Measurements from ENCODE around the gene NTRK2. TPM values are rescaled to one million over a fixed set of nuclear protein-coding genes. Genes with fewer than 3 reads are reported as not detected.

NTRK2 gene
- total RNA-seq, 4 donors from 2014 or later: 2.6 to 8.5 (median 6.0) TPM

DNA sequence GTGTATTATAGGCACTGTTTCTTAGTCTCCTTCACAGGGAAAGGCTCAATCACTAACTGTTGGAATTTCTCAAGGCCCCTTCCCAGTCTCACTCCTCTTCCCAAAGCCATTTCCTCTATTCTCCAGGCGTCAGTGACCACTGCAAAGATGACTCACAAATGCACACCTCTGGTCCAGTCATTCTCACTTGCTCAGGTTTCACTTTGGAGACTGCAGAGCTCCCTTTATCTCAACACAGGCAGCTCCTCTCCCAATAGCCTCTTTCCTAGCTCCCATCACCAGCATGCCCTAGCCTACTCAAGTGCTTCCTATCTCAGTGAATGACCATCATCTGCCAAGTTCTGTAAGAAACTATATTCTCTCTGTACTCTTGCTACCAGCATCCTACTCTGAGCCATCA is 323.6 kb downstream of the NTRK2 start:
- TF ChIP-seq, protein P1, sequence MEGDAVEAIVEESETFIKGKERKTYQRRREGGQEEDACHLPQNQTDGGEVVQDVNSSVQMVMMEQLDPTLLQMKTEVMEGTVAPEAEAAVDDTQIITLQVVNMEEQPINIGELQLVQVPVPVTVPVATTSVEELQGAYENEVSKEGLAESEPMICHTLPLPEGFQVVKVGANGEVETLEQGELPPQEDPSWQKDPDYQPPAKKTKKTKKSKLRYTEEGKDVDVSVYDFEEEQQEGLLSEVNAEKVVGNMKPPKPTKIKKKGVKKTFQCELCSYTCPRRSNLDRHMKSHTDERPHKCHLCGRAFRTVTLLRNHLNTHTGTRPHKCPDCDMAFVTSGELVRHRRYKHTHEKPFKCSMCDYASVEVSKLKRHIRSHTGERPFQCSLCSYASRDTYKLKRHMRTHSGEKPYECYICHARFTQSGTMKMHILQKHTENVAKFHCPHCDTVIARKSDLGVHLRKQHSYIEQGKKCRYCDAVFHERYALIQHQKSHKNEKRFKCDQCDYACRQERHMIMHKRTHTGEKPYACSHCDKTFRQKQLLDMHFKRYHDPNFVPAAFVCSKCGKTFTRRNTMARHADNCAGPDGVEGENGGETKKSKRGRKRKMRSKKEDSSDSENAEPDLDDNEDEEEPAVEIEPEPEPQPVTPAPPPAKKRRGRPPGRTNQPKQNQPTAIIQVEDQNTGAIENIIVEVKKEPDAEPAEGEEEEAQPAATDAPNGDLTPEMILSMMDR (IDR thresholded peaks at IDR 0.05): no peak
- TF ChIP-seq POLR2A (IDR thresholded peaks at IDR 0.05): no peak
- no peak for TF ChIP-seq EP300 (IDR thresholded peaks at IDR 0.05)

DNA sequence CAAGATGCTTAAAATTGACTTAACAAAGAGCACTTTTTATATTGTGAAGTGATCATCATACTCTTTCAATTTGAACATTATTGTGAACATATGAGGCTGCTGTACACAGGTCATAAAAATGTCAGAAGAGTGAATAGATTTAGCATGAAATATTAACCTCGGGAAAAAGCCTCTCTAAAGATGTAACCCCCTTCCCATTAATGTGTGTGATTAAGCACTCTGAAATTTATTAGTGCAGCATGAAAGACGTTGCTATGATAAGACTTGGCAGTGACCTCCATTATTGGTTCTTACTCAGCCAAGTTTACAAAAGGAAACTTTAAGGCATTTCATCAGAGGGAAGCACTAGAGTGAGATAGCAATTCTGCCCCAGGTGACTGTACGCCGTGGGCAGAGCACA is 326.5 kb downstream of the NTRK2 start:
- no peak overlapping the region for H3K27ac ChIP-seq
- WGBS, 2 donors (ENCODE audit: low coverage in 1 of 2): 13 to 48% methylated on average over 3 to 4 of the region's 4 CpGs
- ATAC-seq: no peak

More for the DNA sequence above, 323.6 kb downstream of the NTRK2 start:
- no peaks in the 10 kb centered on the region for H3K9me3 ChIP-seq
- peaks cover 16% of the 10 kb centered on the region for H3K27me3 ChIP-seq
- 46 to 57% methylated on average over 1 of the region's 1 CpG for WGBS, 2 donors (ENCODE audit: low coverage in 1 of 2)
- H3K27ac ChIP-seq: no peak overlapping the region
- no peak overlapping the region for H3K4me3 ChIP-seq
- no peaks in the 10 kb centered on the region for H3K4me1 ChIP-seq
- H3K36me3 ChIP-seq: no peaks in the 10 kb centered on the region
- ATAC-seq: no peak

DNA sequence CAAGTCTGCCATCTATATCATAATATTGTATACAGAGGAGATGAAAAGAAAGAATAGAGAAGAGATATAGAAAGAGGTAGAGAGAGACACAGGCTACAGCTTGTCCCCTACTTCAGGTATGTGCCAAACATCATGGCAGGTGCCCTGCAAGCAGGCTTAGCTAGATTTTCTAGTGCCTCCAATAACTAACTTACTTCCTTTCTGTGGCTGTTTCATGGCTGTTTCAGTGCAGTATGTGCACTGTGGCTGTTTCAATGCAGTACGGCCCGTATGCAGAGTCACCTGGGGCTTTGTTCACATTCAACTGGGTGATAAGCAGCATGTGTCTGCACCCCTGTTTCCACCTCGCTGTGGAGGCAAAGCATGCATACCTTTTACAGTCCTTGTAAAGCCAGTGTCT is 327.2 kb downstream of the NTRK2 start:
- Histone ChIP-seq H3K27ac (no peak overlapping the region), H3K27me3 (peaks cover 10% of the 10 kb centered on the region), H3K4me1 (no peaks in the 10 kb centered on the region), H3K4me3 (no peak overlapping the region), H3K36me3 (no peaks in the 10 kb centered on the region), H3K9me3 (peaks cover 0 to 23% (median 0%) of the 10 kb centered on the region in 3 donors)
- ATAC-seq: no peak
- WGBS, 2 donors (ENCODE audit: low coverage in 1 of 2): 57 to 69% methylated on average over 1 to 2 of the region's 3 CpGs
- TF ChIP-seq POLR2AphosphoS5 (IDR thresholded peaks at IDR 0.05) (no peak), EP300 (IDR thresholded peaks at IDR 0.05) (no peak), POLR2A (IDR thresholded peaks at IDR 0.05) (no peak)
- TF ChIP-seq, protein P1 (IDR thresholded peaks at IDR 0.05): no peak

More for the DNA sequence above, 326.5 kb downstream of the NTRK2 start:
- Histone ChIP-seq H3K27me3 (peaks cover 15% of the 10 kb centered on the region), H3K4me3 (no peak overlapping the region), H3K36me3 (no peaks in the 10 kb centered on the region), H3K9me3 (peaks cover 0 to 16% (median 0%) of the 10 kb centered on the region in 3 donors), H3K4me1 (no peaks in the 10 kb centered on the region)
- TF ChIP-seq EP300 (IDR thresholded peaks at IDR 0.05) (no peak), POLR2AphosphoS5 (IDR thresholded peaks at IDR 0.05) (no peak), POLR2A (IDR thresholded peaks at IDR 0.05) (no peak)
- TF ChIP-seq, protein P1 (IDR thresholded peaks at IDR 0.05): no peak

DNA sequence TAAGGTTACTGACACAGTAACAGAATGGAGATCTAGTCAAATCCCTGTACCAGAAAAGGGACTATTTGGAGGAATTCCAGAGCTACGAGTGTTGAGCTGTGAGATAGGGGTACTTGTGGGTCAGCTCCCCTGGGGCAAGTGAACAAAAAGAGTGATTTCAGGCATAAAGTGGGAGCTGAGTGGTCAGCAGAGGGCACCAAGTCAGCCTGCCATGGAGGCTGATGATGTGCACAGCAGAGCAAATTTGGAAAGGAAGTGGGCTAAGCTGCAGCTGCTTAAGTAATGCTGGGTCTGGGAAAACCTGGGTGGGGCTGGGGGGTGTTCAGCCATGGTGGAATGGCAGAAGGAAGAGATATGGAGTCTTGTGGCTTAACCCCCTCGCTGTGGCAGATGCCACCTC is 327.9 kb downstream of the NTRK2 start:
- Histone ChIP-seq H3K4me3 (no peak overlapping the region), H3K27me3 (peaks cover 3% of the 10 kb centered on the region), H3K36me3 (no peaks in the 10 kb centered on the region), H3K27ac (no peak overlapping the region), H3K4me1 (no peaks in the 10 kb centered on the region), H3K9me3 (peaks cover 0 to 23% (median 0%) of the 10 kb centered on the region in 3 donors)
- WGBS, 2 donors (ENCODE audit: low coverage in 1 of 2): 77 to 85% methylated on average over 2 of the region's 2 CpGs
- TF ChIP-seq EP300 (IDR thresholded peaks at IDR 0.05): no peak
- no peak for TF ChIP-seq POLR2A (IDR thresholded peaks at IDR 0.05)
- no peak for TF ChIP-seq POLR2AphosphoS5 (IDR thresholded peaks at IDR 0.05)
- TF ChIP-seq, protein P1 (IDR thresholded peaks at IDR 0.05): no peak
- ATAC-seq: no peak

DNA sequence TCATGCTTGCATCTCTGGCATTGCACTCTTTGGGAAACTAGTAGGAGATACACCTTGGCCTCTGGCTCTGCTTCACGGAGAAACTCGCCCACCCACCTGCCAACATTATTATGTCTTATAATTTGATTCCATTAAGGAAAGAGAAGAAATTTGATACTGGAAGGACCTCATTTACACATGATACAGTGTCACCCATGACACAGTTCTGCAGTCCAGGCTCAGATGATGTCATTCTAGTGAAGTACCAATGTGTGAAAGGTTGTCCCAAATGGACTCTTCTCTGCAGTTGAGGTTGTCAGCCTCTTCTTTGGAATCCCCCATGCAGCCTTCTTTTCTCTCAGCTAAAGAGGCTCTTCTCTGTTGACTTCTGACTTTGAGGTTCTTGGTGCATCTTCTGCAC is 329.1 kb downstream of the NTRK2 start:
- Histone ChIP-seq H3K36me3 (no peaks in the 10 kb centered on the region), H3K9me3 (peaks cover 0 to 23% (median 0%) of the 10 kb centered on the region in 3 donors), H3K4me3 (no peak overlapping the region), H3K27me3 (peaks cover 3% of the 10 kb centered on the region), H3K27ac (no peak overlapping the region), H3K4me1 (no peaks in the 10 kb centered on the region)
- no peak for TF ChIP-seq EP300 (IDR thresholded peaks at IDR 0.05)
- TF ChIP-seq, protein P1 (IDR thresholded peaks at IDR 0.05): no peak
- TF ChIP-seq POLR2A (IDR thresholded peaks at IDR 0.05): no peak
- no peak for TF ChIP-seq POLR2AphosphoS5 (IDR thresholded peaks at IDR 0.05)
- no peak for ATAC-seq
- WGBS, 2 donors (ENCODE audit: low coverage in 1 of 2): 39 to 57% methylated on average over 2 of the region's 2 CpGs

Measured in gastroesophageal sphincter (tissue), 4 donors.